PFSK-1 (cell line): ENCODE data around the gene SLC39A3.

Source experiments
- POLR2AphosphoS5 ChIP-seq: IDR thresholded peaks from 2 replicates; pipeline ENCODE4 v1.6.1; 2012; ENCODE audit warnings: low read depth, mild to moderate bottlenecking, control low read depth, low read length, moderate library complexity
- SIN3A ChIP-seq: IDR thresholded peaks from 2 replicates; pipeline ENCODE4 v1.6.1; 2012; ENCODE audit warnings: mild to moderate bottlenecking, low read length, moderate library complexity, borderline replicate concordance; ENCODE audit not compliant: insufficient read depth

- no peak for TF ChIP-seq SIN3A
- TF ChIP-seq POLR2AphosphoS5, result no peak
These were observed 13.5 kb downstream of the SLC39A3 start for GRCh38 chr19:2726160-2726855.
